Liver (tissue), 3 donors: Measurements from ENCODE around the gene PCDHA1.

Experiments
- CTCF ChIP-seq: fragments of 150-350 bp; IDR thresholded peaks from 2 replicates; pipeline ENCODE4 v1.5.1; 2017; ENCODE audit warnings: improper control_type of control experiment, low read depth, low read length; ENCODE audit not compliant: missing input control
- FOXA1 ChIP-seq: IDR thresholded peaks from 2 replicates; pipeline ENCODE4 v1.6.1; 2016; ENCODE audit warnings: antibody characterized with exemption
- FOXA2 ChIP-seq: IDR thresholded peaks from 2 replicates; pipeline ENCODE4 v1.6.1; 2016; ENCODE audit warnings: antibody characterized with exemption
- JUND ChIP-seq, 2 donors: IDR thresholded peaks; 2 replicates each; pipeline ENCODE4 v1.6.1; 2016; ENCODE audit warnings: antibody characterized with exemption in 2 of 2
- MAX ChIP-seq: IDR thresholded peaks from 2 replicates; pipeline ENCODE4 v1.6.1; 2016; ENCODE audit warnings: antibody characterized with exemption
- RAD21 ChIP-seq, 2 donors: IDR thresholded peaks; 2 replicates each; pipeline ENCODE4 v1.6.1; 2016; ENCODE audit warnings: antibody characterized with exemption in 2 of 2, mild to moderate bottlenecking in 2 of 2
- REST ChIP-seq: IDR thresholded peaks from 2 replicates; pipeline ENCODE4 v1.6.1; 2016; ENCODE audit warnings: antibody characterized with exemption, mild to moderate bottlenecking
- RXRA ChIP-seq, 2 donors: IDR thresholded peaks; 2 replicates each; pipeline ENCODE4 v1.6.1; 2017 to 2018; ENCODE audit warnings: antibody characterized with exemption in 2 of 2, mild to moderate bottlenecking in 1 of 2
- SP1 ChIP-seq: IDR thresholded peaks from 2 replicates; pipeline ENCODE4 v1.6.1; 2018; ENCODE audit warnings: antibody characterized with exemption, mild to moderate bottlenecking
- TAF1 ChIP-seq: conservative IDR thresholded peaks from 2 replicates; pipeline ENCODE4 v1.6.1; 2016; ENCODE audit warnings: antibody characterized with exemption, mild to moderate bottlenecking
- donor health status: healthy.
- donor health status: healthy.

GRCh38 chr5:140821375-140822280, 35.7 kb downstream of the PCDHA1 start, which contains the start of gene PCDHA5:
- TF ChIP-seq CTCF (peak; percentile 22), SP1 (no peak), RXRA (IDR thresholded peaks at IDR 0.05) (no peak), RAD21 (IDR thresholded peaks at IDR 0.05) (no peak), FOXA1 (no peak), MAX (no peak), REST (no peak), TAF1 (no peak), FOXA2 (no peak), JUND (IDR thresholded peaks at IDR 0.05) (no peak)
